Vagina (tissue), 2 donors: ENCODE measurements around the gene MBP. TPM values are rescaled to one million over a fixed set of nuclear protein-coding genes. Genes with fewer than 3 reads are reported as not detected.

Source experiments
- DNase-seq, 2 donors: peaks; one replicate each; pipeline ENCODE4 v3.0.0-alpha.2; 2017; ENCODE audit errors: extremely low spot score in 2 of 2
- H3K27ac ChIP-seq: fragments of 200-600 bp; sonication (generic); one replicate; pipeline ENCODE4 v1.5.1; 2019
- H3K27me3 ChIP-seq: fragments of 200-600 bp; sonication (generic); one replicate; pipeline ENCODE4 v1.5.1; 2019
- H3K36me3 ChIP-seq, 2 donors: fragments of 200-600 bp; sonication (generic); one replicate each; pipeline ENCODE4 v1.5.1; 2017 to 2019
- H3K4me1 ChIP-seq: fragments of 200-600 bp; sonication (generic); one replicate; pipeline ENCODE4 v1.5.1; 2019
- H3K4me3 ChIP-seq, 2 donors: fragments of 200-600 bp; sonication (generic); 1 replicate in 1 of 2; 2 replicates in 1 of 2; pipeline ENCODE4 v1.5.1; 2016 to 2019
- H3K9me3 ChIP-seq: fragments of 200-600 bp; sonication (generic); one replicate; pipeline ENCODE4 v1.5.1; 2019
- POLR2A ChIP-seq, 2 donors: fragments of 450-650 bp; IDR thresholded peaks; one replicate each; pipeline ENCODE4 v1.6.1; 2017; ENCODE audit warnings: antibody characterized with exemption in 2 of 2, mild to moderate bottlenecking in 2 of 2, moderate library complexity in 2 of 2
- POLR2AphosphoS5 ChIP-seq, 2 donors: sonication (generic); formaldehyde crosslinking; IDR thresholded peaks; one replicate each; pipeline ENCODE4 v1.9.0; 2017; ENCODE audit warnings: antibody characterized with exemption in 2 of 2, mild to moderate bottlenecking in 2 of 2, low read depth in 1 of 2; ENCODE audit not compliant: insufficient read depth in 1 of 2
- intact Hi-C: fragments of 100-400 bp; cut with DNase I; formaldehyde crosslinking; loops from one replicate; pipeline ENCODE4 v1.15.1; 2023
- total RNA-seq: library from RNA; depleted of rRNA; stranded (reverse); fragments of >200 nt; gene quantifications from one replicate; pipeline ENCODE4 v1.2.3, GENCODE V29; 2016
- TF ChIP-seq, protein P1 (sequence below), 3 experiments: fragments of 450-650 bp in 2 of 3; fragments of 200-600 bp in 1 of 3; sonication (generic) in 1 of 3; IDR thresholded peaks; one replicate each; pipeline ENCODE4 v1.5.1; 2017 to 2019; ENCODE audit warnings: antibody characterized with exemption in 3 of 3, mild to moderate bottlenecking in 2 of 3, moderate library complexity in 2 of 3

The MBP gene
- total RNA-seq, 1 donor from 2014 or later: 33.6 TPM

DNA sequence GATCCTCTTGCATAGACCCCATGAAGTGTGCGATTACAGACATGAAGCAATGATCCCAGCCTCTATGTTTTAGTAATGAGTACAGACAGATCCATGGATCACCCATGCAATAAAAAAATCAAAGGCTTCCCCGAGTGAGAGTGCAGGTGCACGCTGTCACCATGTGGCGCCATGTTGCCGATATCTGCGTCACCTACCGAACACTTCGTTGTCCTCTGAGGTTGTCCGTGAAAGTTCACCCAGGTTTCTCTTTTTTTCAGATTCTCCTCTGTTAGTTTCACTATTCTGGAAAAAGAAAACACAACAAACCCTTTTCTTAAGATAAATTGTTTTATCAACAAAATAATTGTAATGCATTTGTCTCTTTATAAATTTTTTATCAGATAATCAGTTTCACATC, 66.5 kb downstream of the MBP start:
- intact Hi-C loops: no loop called here
- no peaks in the 10 kb centered on the region for H3K36me3 ChIP-seq
- TF ChIP-seq, protein P1, sequence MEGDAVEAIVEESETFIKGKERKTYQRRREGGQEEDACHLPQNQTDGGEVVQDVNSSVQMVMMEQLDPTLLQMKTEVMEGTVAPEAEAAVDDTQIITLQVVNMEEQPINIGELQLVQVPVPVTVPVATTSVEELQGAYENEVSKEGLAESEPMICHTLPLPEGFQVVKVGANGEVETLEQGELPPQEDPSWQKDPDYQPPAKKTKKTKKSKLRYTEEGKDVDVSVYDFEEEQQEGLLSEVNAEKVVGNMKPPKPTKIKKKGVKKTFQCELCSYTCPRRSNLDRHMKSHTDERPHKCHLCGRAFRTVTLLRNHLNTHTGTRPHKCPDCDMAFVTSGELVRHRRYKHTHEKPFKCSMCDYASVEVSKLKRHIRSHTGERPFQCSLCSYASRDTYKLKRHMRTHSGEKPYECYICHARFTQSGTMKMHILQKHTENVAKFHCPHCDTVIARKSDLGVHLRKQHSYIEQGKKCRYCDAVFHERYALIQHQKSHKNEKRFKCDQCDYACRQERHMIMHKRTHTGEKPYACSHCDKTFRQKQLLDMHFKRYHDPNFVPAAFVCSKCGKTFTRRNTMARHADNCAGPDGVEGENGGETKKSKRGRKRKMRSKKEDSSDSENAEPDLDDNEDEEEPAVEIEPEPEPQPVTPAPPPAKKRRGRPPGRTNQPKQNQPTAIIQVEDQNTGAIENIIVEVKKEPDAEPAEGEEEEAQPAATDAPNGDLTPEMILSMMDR (IDR thresholded peaks at IDR 0.05): no peak
- TF ChIP-seq POLR2A (IDR thresholded peaks at IDR 0.05) (no peak), POLR2AphosphoS5 (IDR thresholded peaks at IDR 0.05; ENCODE audit: insufficient read depth in 1 of 2, low read depth in 1 of 2) (no peak)
- peak overlapping the region; percentile 82 for H3K27ac ChIP-seq
- H3K9me3 ChIP-seq: no peaks in the 10 kb centered on the region
- H3K4me3 ChIP-seq: no peak overlapping the region
- no peaks in the 10 kb centered on the region for H3K27me3 ChIP-seq
- H3K4me1 ChIP-seq: peaks cover 58% of the 10 kb centered on the region
- DNase-seq: no peak

- Histone ChIP-seq H3K27ac (peak overlapping the region; percentile 82), H3K4me1 (peaks cover 57% of the 10 kb centered on the region), H3K36me3 (no peaks in the 10 kb centered on the region), H3K4me3 (no peak overlapping the region), H3K27me3 (no peaks in the 10 kb centered on the region), H3K9me3 (no peaks in the 10 kb centered on the region)
- TF ChIP-seq POLR2AphosphoS5 (IDR thresholded peaks at IDR 0.05; ENCODE audit: insufficient read depth in 1 of 2, low read depth in 1 of 2) (peak in 1 of 2 donors; percentile 59), POLR2A (IDR thresholded peaks at IDR 0.05) (no peak)
- TF ChIP-seq, protein P1 (IDR thresholded peaks at IDR 0.05): no peak
- intact Hi-C loops: no loop called here
- peak in 1 of 2 donors; percentile 88 for DNase-seq
Measured at GRCh38 chr18:77065221-77065981, 67.2 kb downstream of the MBP start.

GRCh38 chr18:77063260-77063659, 69.3 kb downstream of the MBP start:
- Histone ChIP-seq H3K4me1 (peaks cover 43% of the 10 kb centered on the region), H3K9me3 (no peaks in the 10 kb centered on the region), H3K36me3 (no peaks in the 10 kb centered on the region), H3K4me3 (no peak overlapping the region), H3K27ac (peak overlapping the region; percentile 7), H3K27me3 (no peaks in the 10 kb centered on the region)
- TF ChIP-seq POLR2AphosphoS5 (IDR thresholded peaks at IDR 0.05; ENCODE audit: insufficient read depth in 1 of 2, low read depth in 1 of 2): no peak
- TF ChIP-seq, protein P1 (IDR thresholded peaks at IDR 0.05): no peak
- no peak for TF ChIP-seq POLR2A (IDR thresholded peaks at IDR 0.05)
- intact Hi-C loops: no loop called here
- no peak for DNase-seq

DNA sequence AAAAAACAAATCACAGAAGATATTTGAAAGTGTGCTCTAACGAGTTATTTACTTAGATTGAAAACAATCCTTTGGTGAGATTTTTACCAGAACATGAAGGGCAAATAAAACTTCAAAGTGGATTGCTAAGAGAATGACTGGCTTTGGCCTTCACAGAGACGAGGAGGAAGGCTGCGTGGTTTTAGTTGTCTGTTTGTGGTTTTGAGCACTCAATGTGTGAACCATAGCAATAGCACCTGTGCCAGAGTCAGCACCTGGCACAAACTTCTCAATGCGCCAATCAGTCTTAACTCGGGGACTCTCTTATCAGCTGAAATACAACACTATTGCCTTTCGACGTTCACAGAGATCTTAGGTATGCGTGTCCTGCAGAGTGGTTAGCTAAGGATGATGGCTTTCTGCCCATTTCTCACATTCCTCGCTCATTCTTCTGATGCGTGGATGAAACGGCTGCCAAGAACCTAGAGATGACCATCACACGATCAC, 70.0 kb downstream of the MBP start:
- peak overlapping the region; percentile 7 for H3K27ac ChIP-seq
- no peak overlapping the region for H3K4me3 ChIP-seq
- no peaks in the 10 kb centered on the region for H3K27me3 ChIP-seq
- H3K9me3 ChIP-seq: no peaks in the 10 kb centered on the region
- peaks cover 40% of the 10 kb centered on the region for H3K4me1 ChIP-seq
- no peaks in the 10 kb centered on the region for H3K36me3 ChIP-seq
- intact Hi-C loops: no loop called here
- no peak for DNase-seq
- no peak for TF ChIP-seq POLR2A (IDR thresholded peaks at IDR 0.05)
- TF ChIP-seq, protein P1 (IDR thresholded peaks at IDR 0.05): no peak
- no peak for TF ChIP-seq POLR2AphosphoS5 (IDR thresholded peaks at IDR 0.05; ENCODE audit: insufficient read depth in 1 of 2, low read depth in 1 of 2)

DNA sequence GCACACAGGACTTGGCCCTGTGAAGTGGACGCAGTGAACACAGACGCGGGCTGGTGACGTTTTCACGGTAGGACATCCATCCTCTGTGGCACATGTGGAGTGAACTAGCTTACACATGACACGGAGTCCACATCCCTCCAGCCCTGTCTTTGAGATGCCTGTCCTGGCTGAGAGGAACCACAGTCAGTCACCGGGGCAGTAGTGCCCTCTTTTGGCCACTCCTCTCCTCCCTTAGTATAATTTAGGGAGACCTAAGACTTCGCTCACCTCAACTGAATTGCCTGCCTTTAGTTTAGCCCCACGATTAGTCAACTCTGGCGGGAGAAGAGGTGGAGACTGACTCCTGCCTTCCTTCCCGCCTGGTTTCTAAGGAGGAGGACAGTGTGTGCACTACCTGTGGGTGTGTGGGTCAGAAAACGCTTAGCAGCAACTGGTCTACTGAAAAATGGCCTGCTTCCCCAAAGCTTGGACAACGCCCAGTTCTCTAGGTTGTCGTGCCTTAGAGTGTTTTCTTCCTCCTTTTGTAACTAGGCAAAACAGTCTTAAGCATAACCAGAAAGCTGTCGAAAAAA, 70.6 kb downstream of the MBP start:
- Histone ChIP-seq H3K9me3 (no peaks in the 10 kb centered on the region), H3K4me3 (no peak overlapping the region), H3K4me1 (peaks cover 38% of the 10 kb centered on the region), H3K27me3 (no peaks in the 10 kb centered on the region), H3K27ac (peak overlapping the region; percentile 42), H3K36me3 (no peaks in the 10 kb centered on the region)
- intact Hi-C loops: no loop called here
- TF ChIP-seq POLR2AphosphoS5 (IDR thresholded peaks at IDR 0.05; ENCODE audit: insufficient read depth in 1 of 2, low read depth in 1 of 2): no peak
- TF ChIP-seq POLR2A (IDR thresholded peaks at IDR 0.05): no peak
- TF ChIP-seq, protein P1 (IDR thresholded peaks at IDR 0.05): no peak
- no peak for DNase-seq
